Activated CD8-positive, alpha-beta memory T cell treated with anti-CD3 and anti-CD28 coated beads, Interleukin-2, amount 10 ng/mL, durations not matched to agents 7 days and 5 days (primary cell): ENCODE data around the gene SLC31A1. TPM values are rescaled to one million over a fixed set of nuclear protein-coding genes. Genes with fewer than 3 reads are reported as not detected.
"Not testable (repeated sequence)": the region's sequence is repeated elsewhere in the genome, so short reads cannot be mapped to it uniquely, and the experiment has no call there.

Experiments
- ATAC-seq: fragments of 150-1000 bp; cut with Tn5 transposase; one replicate; pipeline ENCODE4 v1.10.0; 2021; ENCODE audit warnings: moderate library complexity
- CTCF ChIA-PET: fragments of 350-600 bp; sonication (Branson Sonifier 250); formaldehyde crosslinking; loops from one replicate; lab custom pipeline; 2021; ENCODE audit warnings: antibody characterized with exemption; lab: Charles Lee
- DNase-seq: peaks from one replicate; pipeline ENCODE4 v3.0.0-alpha.2; 2020
- H3K27ac Mint-ChIP-seq: one replicate; pipeline ENCODE4 v1.8.0; 2021; ENCODE audit warnings: mild to moderate bottlenecking, mixed read lengths
- H3K27me3 Mint-ChIP-seq: one replicate; pipeline ENCODE4 v1.8.0; 2021; ENCODE audit warnings: mixed read lengths
- H3K36me3 Mint-ChIP-seq: one replicate; pipeline ENCODE4 v1.8.0; 2021; ENCODE audit warnings: mild to moderate bottlenecking, mixed read lengths
- H3K4me1 Mint-ChIP-seq: one replicate; pipeline ENCODE4 v1.8.0; 2021; ENCODE audit warnings: mixed read lengths
- H3K4me3 Mint-ChIP-seq: one replicate; pipeline ENCODE4 v1.8.0; 2021; ENCODE audit warnings: mild to moderate bottlenecking, moderate library complexity, mixed read lengths
- H3K9me3 Mint-ChIP-seq: one replicate; pipeline ENCODE4 v1.8.0; 2022; ENCODE audit warnings: low read depth, mixed read lengths
- total RNA-seq, 2 experiments: library from RNA; stranded (reverse); gene quantifications; one replicate each; pipeline ENCODE4 v1.2.3, GENCODE V29; 2021

Gene SLC31A1
- total RNA-seq, 2 experiments from 2014 or later, result 8.7 to 12.2 TPM

- Mint-ChIP-seq H3K36me3 (peaks cover 56% of the 10 kb centered on the region), H3K4me3 (no peak overlapping the region), H3K27ac (no peak overlapping the region), H3K27me3 (no peaks in the 10 kb centered on the region), H3K4me1 (peaks cover 31% of the 10 kb centered on the region), H3K9me3 (no peaks in the 10 kb centered on the region)
- ATAC-seq (no peak), DNase-seq (no peak)
- CTCF ChIA-PET, result interaction anchor here (1.1 kb wide), 1 partner anchor 28 kb away, joined by 3 read pairs; no protein-coding TSS in a partner anchor
Observed at GRCh38 chr9:113281356-113281755, 60.0 kb downstream of the SLC31A1 start.

GRCh38 chr9:113289091-113289490 is 67.7 kb downstream of the SLC31A1 start:
- no peak for ATAC-seq
- H3K27ac Mint-ChIP-seq, result no peak overlapping the region
- H3K9me3 Mint-ChIP-seq, result no peaks in the 10 kb centered on the region
- H3K36me3 Mint-ChIP-seq, result peaks cover 57% of the 10 kb centered on the region
- CTCF ChIA-PET, result no interaction called here
- DNase-seq, result no peak
- H3K27me3 Mint-ChIP-seq, result no peaks in the 10 kb centered on the region
- peaks cover 27% of the 10 kb centered on the region for H3K4me1 Mint-ChIP-seq
- no peak overlapping the region for H3K4me3 Mint-ChIP-seq

DNA sequence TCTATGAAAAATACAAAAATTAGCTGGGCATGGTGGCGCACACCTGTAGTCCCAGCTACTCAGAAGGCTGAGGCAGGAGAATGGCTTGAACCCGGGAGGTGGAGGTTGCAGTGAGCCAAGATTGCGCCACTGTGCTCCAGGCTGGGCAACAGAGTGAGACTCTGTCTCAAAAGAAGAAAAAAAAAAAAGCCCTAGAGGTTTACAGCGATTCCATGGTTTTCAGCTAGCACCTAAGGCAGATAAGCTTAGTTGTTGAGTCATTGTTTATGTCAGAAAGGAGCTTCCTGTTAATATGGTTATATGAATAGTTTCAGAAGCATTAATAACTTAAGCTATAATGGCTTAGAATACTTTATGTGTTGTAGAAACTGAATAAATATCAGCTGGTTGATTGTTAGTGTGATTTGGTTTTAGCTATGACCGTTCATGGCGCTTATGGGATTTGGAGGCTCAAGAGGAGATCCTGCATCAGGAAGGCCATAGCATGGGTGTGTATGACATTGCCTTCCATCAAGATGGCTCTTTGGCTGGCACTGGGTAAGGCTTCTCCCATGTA is 68.8 kb downstream of the SLC31A1 start:
- Mint-ChIP-seq H3K4me1 (peaks cover 21% of the 10 kb centered on the region), H3K36me3 (peaks cover 50% of the 10 kb centered on the region), H3K27ac (no peak overlapping the region), H3K27me3 (no peaks in the 10 kb centered on the region), H3K9me3 (no peaks in the 10 kb centered on the region), H3K4me3 (no peak overlapping the region)
- ATAC-seq (no peak), DNase-seq (no peak)
- CTCF ChIA-PET, result no interaction called here

GRCh38 chr9:113293285-113293878 is 72.0 kb downstream of the SLC31A1 start:
- Mint-ChIP-seq H3K9me3 (no peaks in the 10 kb centered on the region), H3K4me3 (no peak overlapping the region), H3K36me3 (peaks cover 35% of the 10 kb centered on the region), H3K4me1 (peaks cover 21% of the 10 kb centered on the region), H3K27ac (peak overlapping the region; percentile 38), H3K27me3 (no peaks in the 10 kb centered on the region)
- DNase-seq, result no peak
- CTCF ChIA-PET, result interaction anchor here (2.5 kb wide), 1 partner anchor 19 kb away, joined by 11 read pairs; the partner anchor contains the start of genes CDC26 and PRPF4
- peak; percentile 23 for ATAC-seq

DNA sequence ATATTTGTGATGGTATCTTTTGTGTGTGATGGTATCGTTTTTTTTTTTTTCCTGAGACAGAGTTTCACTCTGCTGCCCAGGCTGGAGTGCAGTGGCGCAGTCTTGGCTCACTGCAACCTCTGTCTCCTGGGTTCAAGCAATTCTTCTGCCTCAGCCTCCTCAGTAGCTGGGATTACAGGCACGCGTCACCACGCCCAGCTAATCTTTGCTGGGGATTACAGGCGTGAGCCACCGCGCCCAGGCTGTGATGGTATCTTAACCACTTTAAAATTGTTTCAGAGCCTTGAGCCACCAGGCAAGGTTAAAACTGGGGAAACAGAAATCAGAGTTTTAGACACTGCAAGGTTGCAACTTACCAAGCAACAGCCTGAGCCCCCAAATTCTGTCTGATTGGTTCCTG is 74.9 kb downstream of the SLC31A1 start:
- peaks cover 14% of the 10 kb centered on the region for H3K36me3 Mint-ChIP-seq
- H3K27ac Mint-ChIP-seq, DNase-seq, H3K4me3 Mint-ChIP-seq, H3K9me3 Mint-ChIP-seq, ATAC-seq: not testable (repeated sequence)
- peaks cover 13% of the 10 kb centered on the region for H3K27me3 Mint-ChIP-seq
- CTCF ChIA-PET, result interaction anchor here (1.7 kb wide), 1 partner anchor 22 kb away, joined by 6 read pairs; the partner anchor contains the start of genes CDC26 and PRPF4
- peaks cover 20% of the 10 kb centered on the region for H3K4me1 Mint-ChIP-seq

GRCh38 chr9:113296796-113297558 is 75.6 kb downstream of the SLC31A1 start:
- Mint-ChIP-seq H3K4me3 (no peak overlapping the region), H3K27ac (no peak overlapping the region), H3K36me3 (peaks cover 8% of the 10 kb centered on the region), H3K4me1 (peaks cover 20% of the 10 kb centered on the region), H3K27me3 (peaks cover 13% of the 10 kb centered on the region), H3K9me3 (no peaks in the 10 kb centered on the region)
- no peak for DNase-seq
- CTCF ChIA-PET, result interaction anchor here (1.7 kb wide), 1 partner anchor 22 kb away, joined by 6 read pairs; the partner anchor contains the start of genes CDC26 and PRPF4
- no peak for ATAC-seq

GRCh38 chr9:113298311-113298710 is 77.0 kb downstream of the SLC31A1 start:
- Mint-ChIP-seq H3K4me3 (no peak overlapping the region), H3K36me3 (peaks cover 2% of the 10 kb centered on the region), H3K9me3 (no peaks in the 10 kb centered on the region), H3K4me1 (peaks cover 9% of the 10 kb centered on the region), H3K27ac (no peak overlapping the region), H3K27me3 (peaks cover 18% of the 10 kb centered on the region)
- DNase-seq (no peak), ATAC-seq (no peak)
- CTCF ChIA-PET, result interaction anchor here (1.9 kb wide), 1 partner anchor 23 kb away, joined by 6 read pairs; the partner anchor contains the start of genes CDC26 and PRPF4

DNA sequence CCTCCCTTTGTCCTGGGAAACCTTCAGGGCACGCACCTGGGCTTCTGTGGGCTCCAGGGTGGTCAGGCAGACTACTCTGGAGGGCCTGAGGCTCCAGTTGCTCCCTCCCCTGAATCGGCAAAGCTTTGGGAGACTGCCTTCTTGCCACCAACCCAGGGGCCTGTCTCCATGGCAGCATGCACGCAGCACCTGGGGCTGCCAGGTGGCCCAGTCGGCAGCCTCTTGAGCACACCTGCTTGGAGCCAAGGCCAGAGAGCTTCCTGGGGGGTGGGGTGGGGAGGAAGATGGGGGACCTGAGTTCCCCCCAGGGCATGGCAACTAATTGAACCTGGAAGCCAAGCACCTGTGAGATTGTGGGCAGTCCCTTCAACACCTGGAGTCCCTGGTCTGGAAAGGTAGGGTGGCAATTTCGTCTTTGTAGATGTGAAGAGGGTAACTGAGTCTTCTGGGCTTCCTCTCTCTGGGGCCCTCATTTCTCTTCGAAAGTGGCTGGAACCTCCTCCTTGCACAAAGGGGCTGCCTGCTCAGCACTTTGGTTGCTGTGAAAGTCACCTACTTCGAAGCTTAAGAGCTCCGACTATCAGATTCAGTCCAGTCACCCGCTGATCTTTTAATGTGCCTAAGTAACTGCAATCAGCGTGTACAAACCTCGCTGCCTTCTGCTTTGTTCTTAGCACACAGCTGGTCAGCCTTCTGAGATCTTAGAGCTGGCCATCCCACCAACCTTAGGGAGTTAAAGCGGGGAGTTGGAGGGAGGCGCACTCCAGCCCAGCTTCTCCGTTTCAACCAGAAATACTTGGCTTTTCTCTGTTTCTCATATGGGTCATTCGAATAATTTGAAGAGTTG is 77.8 kb downstream of the SLC31A1 start:
- CTCF ChIA-PET, result interaction anchor here (1.9 kb wide), 1 partner anchor 24 kb away, joined by 6 read pairs; the partner anchor contains the start of genes CDC26 and PRPF4

GRCh38 chr9:113299800-113300292 is 78.5 kb downstream of the SLC31A1 start:
- H3K4me1 Mint-ChIP-seq, result peaks cover 6% of the 10 kb centered on the region
- no peak for ATAC-seq
- peaks cover 2% of the 10 kb centered on the region for H3K36me3 Mint-ChIP-seq
- no peaks in the 10 kb centered on the region for H3K9me3 Mint-ChIP-seq
- H3K27ac Mint-ChIP-seq, result no peak overlapping the region
- CTCF ChIA-PET, result interaction anchor here (1.9 kb wide), 1 partner anchor 25 kb away, joined by 6 read pairs; the partner anchor contains the start of genes CDC26 and PRPF4
- no peak for DNase-seq
- H3K4me3 Mint-ChIP-seq, result no peak overlapping the region
- peaks cover 20% of the 10 kb centered on the region for H3K27me3 Mint-ChIP-seq

More for the DNA sequence above, 77.8 kb downstream of the SLC31A1 start:
- DNase-seq (no peak), ATAC-seq (no peak)
- H3K4me1 Mint-ChIP-seq, result peaks cover 6% of the 10 kb centered on the region
- no peaks in the 10 kb centered on the region for H3K9me3 Mint-ChIP-seq
- H3K27ac Mint-ChIP-seq, result no peak overlapping the region
- no peak overlapping the region for H3K4me3 Mint-ChIP-seq
- H3K27me3 Mint-ChIP-seq, result peaks cover 20% of the 10 kb centered on the region
- peaks cover 2% of the 10 kb centered on the region for H3K36me3 Mint-ChIP-seq

GRCh38 chr9:113301548-113301947 is 80.2 kb downstream of the SLC31A1 start:
- Mint-ChIP-seq H3K27ac (no peak overlapping the region), H3K36me3 (no peaks in the 10 kb centered on the region), H3K27me3 (peaks cover 20% of the 10 kb centered on the region), H3K4me1 (peaks cover 6% of the 10 kb centered on the region), H3K9me3 (no peaks in the 10 kb centered on the region), H3K4me3 (no peak overlapping the region)
- CTCF ChIA-PET, result no interaction called here
- ATAC-seq (no peak), DNase-seq (no peak)

DNA sequence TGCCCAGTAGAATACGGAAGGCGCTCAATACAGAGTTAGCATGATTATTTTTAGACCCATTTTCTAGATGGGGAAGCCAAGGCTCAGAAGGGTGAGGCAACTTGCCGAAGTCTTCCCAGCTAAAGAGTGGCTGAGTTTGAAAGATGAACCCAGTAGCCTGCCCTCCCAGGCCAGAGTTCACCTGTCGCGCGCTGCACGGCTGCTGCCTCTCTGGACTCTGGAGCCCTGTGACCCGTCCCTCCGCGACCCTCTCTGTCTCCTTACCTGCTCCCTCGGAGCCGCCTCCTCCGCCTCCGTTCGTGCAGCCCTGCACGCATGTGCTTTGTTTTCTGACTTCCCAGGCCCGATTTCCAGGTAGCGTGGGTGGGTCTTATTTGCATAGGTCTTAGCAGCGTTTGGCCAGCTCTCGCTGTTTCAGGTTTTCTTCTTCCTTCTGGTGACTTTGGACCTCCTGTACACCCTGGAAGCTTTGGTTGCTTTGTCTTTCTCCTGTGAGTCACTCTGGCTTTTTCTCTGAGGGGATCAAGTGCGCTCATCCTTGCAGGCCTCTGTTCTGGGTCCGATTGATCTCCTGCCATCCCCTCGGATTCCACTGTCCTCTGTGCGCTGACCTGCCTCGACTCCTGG is 81.6 kb downstream of the SLC31A1 start, which contains the start of gene RNF183:
TSS of gene RNF183 (minus strand) at position 585 of the 627 bp plus-strand sequence. CDS start 5,192 bp downstream, outside the sequence.
- DNase-seq (no peak), ATAC-seq (no peak)
- CTCF ChIA-PET, result no interaction called here
- no peak within 1 kb of the TSS for H3K4me3 Mint-ChIP-seq
- H3K27ac Mint-ChIP-seq, result no peak within 1 kb of the TSS
- no peaks in the 10 kb centered on the region for H3K36me3 Mint-ChIP-seq
- H3K4me1 Mint-ChIP-seq, result peaks cover 6% of the 10 kb centered on the region
- peaks cover 22% of the 10 kb centered on the region for H3K27me3 Mint-ChIP-seq
- no peaks in the 10 kb centered on the region for H3K9me3 Mint-ChIP-seq

GRCh38 chr9:113306566-113306965 is 85.2 kb downstream of the SLC31A1 start:
- ATAC-seq (no peak), DNase-seq (no peak)
- CTCF ChIA-PET, result no interaction called here
- H3K4me1 Mint-ChIP-seq, result no peaks in the 10 kb centered on the region
- no peaks in the 10 kb centered on the region for H3K9me3 Mint-ChIP-seq
- peaks cover 9% of the 10 kb centered on the region for H3K27me3 Mint-ChIP-seq
- no peak overlapping the region for H3K27ac Mint-ChIP-seq
- H3K36me3 Mint-ChIP-seq, result no peaks in the 10 kb centered on the region
- no peak overlapping the region for H3K4me3 Mint-ChIP-seq
